Measurements from ENCODE around the gene SVOPL. TPM values are rescaled to one million over a fixed set of nuclear protein-coding genes. Genes with fewer than 3 reads are reported as not detected.

Gene SVOPL
- polyA plus RNA-seq, 1 of the 3 experiments (the other 2 are of a cell fraction), result not detected

DNA sequence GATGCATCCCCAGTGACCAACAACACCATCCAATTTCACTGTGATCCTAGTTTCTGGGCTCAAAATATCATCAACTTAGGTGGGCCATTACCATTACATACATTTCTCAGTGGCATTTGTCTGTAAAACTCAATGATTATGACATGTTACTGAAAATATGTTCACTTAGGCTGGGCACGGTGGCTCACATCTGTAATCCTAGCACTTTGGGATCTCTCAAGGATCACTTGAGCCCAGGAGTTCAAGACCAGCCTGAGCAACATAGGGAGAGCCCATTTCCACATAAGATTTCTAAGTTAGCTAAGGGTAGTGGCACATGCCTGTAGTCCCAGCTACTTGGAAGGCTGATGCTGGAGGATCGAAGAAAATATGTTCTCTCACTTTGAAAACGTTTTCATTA lies 150.1 kb downstream of the SVOPL start:
- Histone ChIP-seq H3K4me1 (ENCODE audit: control insufficient read depth in 1 of 2, insufficient read depth in 2 of 2, low read depth in 1 of 2, low read length in 1 of 2) (no peaks in the 10 kb centered on the region), H3K27me3 (ENCODE audit: insufficient read depth) (no peaks in the 10 kb centered on the region), H3K36me3 (replicated peaks in 1 of 2; ENCODE audit: control insufficient read depth in 1 of 2, insufficient read depth in 2 of 2, low read length in 1 of 2) (peaks cover 59 to 62% of the 10 kb centered on the region in 2 experiments), H3K4me2 (no peak overlapping the region), H3K9me2 (no peaks in the 10 kb centered on the region), H3K4me3 (ENCODE audit: low read depth in 2 of 2, low read length in 1 of 2) (no peak overlapping the region), H2AFZ (ENCODE audit: low read depth) (no peak overlapping the region), H3K79me2 (ENCODE audit: insufficient read depth) (no peaks in the 10 kb centered on the region), H3K27ac (ENCODE audit: low read depth in 2 of 2, low read length in 1 of 2) (no peak overlapping the region), H3F3A (replicated peaks; ENCODE audit: insufficient read depth) (no peaks in the 10 kb centered on the region), H3K9ac (no peak overlapping the region), H4K20me1 (ENCODE audit: insufficient read depth) (no peaks in the 10 kb centered on the region), H3K9me3 (peaks cover 13% of the 10 kb centered on the region; the same call in 1 of the 2 replicates)
- ChIA-PET POLR2A (no interaction called here), CTCF (interaction anchor here (1.8 kb wide), 1 partner anchor 188 kb away, joined by 8 read pairs; no protein-coding TSS in a partner anchor)
- 81% methylated on average over 3 of the region's 3 CpGs for WGBS (ENCODE audit: low lambda C conversion rate)
- DNase-seq, result no peak
- TF ChIP-seq JUND (IDR thresholded peaks at IDR 0.05), result no peak
- no peak for TF ChIP-seq CHD2 (IDR thresholded peaks at IDR 0.05; ENCODE audit: low read length, partially characterized antibody)
- TF ChIP-seq, protein P1, sequence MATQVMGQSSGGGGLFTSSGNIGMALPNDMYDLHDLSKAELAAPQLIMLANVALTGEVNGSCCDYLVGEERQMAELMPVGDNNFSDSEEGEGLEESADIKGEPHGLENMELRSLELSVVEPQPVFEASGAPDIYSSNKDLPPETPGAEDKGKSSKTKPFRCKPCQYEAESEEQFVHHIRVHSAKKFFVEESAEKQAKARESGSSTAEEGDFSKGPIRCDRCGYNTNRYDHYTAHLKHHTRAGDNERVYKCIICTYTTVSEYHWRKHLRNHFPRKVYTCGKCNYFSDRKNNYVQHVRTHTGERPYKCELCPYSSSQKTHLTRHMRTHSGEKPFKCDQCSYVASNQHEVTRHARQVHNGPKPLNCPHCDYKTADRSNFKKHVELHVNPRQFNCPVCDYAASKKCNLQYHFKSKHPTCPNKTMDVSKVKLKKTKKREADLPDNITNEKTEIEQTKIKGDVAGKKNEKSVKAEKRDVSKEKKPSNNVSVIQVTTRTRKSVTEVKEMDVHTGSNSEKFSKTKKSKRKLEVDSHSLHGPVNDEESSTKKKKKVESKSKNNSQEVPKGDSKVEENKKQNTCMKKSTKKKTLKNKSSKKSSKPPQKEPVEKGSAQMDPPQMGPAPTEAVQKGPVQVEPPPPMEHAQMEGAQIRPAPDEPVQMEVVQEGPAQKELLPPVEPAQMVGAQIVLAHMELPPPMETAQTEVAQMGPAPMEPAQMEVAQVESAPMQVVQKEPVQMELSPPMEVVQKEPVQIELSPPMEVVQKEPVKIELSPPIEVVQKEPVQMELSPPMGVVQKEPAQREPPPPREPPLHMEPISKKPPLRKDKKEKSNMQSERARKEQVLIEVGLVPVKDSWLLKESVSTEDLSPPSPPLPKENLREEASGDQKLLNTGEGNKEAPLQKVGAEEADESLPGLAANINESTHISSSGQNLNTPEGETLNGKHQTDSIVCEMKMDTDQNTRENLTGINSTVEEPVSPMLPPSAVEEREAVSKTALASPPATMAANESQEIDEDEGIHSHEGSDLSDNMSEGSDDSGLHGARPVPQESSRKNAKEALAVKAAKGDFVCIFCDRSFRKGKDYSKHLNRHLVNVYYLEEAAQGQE (IDR thresholded peaks at IDR 0.05; ENCODE audit: low read depth, low read length), result no peak
- no peak for TF ChIP-seq TEAD4 (IDR thresholded peaks at IDR 0.05; ENCODE audit: borderline replicate concordance, insufficient read depth)
- TF ChIP-seq SMC3 (IDR thresholded peaks at IDR 0.05; ENCODE audit: low read depth, low read length), result no peak
- TF ChIP-seq, protein P2, sequence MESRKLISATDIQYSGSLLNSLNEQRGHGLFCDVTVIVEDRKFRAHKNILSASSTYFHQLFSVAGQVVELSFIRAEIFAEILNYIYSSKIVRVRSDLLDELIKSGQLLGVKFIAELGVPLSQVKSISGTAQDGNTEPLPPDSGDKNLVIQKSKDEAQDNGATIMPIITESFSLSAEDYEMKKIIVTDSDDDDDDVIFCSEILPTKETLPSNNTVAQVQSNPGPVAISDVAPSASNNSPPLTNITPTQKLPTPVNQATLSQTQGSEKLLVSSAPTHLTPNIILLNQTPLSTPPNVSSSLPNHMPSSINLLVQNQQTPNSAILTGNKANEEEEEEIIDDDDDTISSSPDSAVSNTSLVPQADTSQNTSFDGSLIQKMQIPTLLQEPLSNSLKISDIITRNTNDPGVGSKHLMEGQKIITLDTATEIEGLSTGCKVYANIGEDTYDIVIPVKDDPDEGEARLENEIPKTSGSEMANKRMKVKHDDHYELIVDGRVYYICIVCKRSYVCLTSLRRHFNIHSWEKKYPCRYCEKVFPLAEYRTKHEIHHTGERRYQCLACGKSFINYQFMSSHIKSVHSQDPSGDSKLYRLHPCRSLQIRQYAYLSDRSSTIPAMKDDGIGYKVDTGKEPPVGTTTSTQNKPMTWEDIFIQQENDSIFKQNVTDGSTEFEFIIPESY (IDR thresholded peaks at IDR 0.05; ENCODE audit: borderline replicate concordance, low read depth), result no peak
- no peak for TF ChIP-seq POLR2AphosphoS5 (IDR thresholded peaks at IDR 0.05; ENCODE audit: low read depth, low read length)
- TF ChIP-seq FOXM1 (IDR thresholded peaks at IDR 0.05; ENCODE audit: low read depth), result no peak
- no peak for TF ChIP-seq TAF1 (IDR thresholded peaks at IDR 0.05; ENCODE audit: borderline replicate concordance, low read depth, low read length)
- no peak for TF ChIP-seq EP300 (IDR thresholded peaks at IDR 0.05; ENCODE audit: borderline replicate concordance in 1 of 2, low read depth in 1 of 2, low read length in 1 of 2)
- TF ChIP-seq RAD21 (IDR thresholded peaks at IDR 0.05; ENCODE audit: low read length), result no peak
- no peak for TF ChIP-seq RCOR1 (IDR thresholded peaks at IDR 0.05; ENCODE audit: low read length)
- TF ChIP-seq, protein P3, sequence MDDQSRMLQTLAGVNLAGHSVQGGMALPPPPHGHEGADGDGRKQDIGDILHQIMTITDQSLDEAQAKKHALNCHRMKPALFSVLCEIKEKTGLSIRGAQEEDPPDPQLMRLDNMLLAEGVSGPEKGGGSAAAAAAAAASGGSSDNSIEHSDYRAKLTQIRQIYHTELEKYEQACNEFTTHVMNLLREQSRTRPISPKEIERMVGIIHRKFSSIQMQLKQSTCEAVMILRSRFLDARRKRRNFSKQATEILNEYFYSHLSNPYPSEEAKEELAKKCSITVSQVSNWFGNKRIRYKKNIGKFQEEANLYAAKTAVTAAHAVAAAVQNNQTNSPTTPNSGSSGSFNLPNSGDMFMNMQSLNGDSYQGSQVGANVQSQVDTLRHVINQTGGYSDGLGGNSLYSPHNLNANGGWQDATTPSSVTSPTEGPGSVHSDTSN (IDR thresholded peaks at IDR 0.05), result no peak
- no peak for TF ChIP-seq NRF1 (IDR thresholded peaks at IDR 0.05; ENCODE audit: low read depth, low read length)
- TF ChIP-seq MXI1 (IDR thresholded peaks at IDR 0.05; ENCODE audit: low read depth, low read length), result no peak
- no peak for TF ChIP-seq FOSL2 (IDR thresholded peaks at IDR 0.05; ENCODE audit: borderline replicate concordance, low read depth)
